ENCODE results near the gene OPRL1.

Gene OPRL1

GRCh38 chr20:64080013-64080812 is at the start of gene OPRL1:
Gene OPRL1, plus strand, starts transcription at chr20:64080082. Its CDS starts 12,639 bp downstream, at chr20:64092721.
- DNase-seq (ENCODE audit: low read depth in 2 of 2) = no peak

- no peak for DNase-seq (ENCODE audit: low read depth in 2 of 2)
Measured at GRCh38 chr20:64030371-64031134, 49.3 kb upstream of the OPRL1 start.

GRCh38 chr20:64031822-64032314 is 48.0 kb upstream of the OPRL1 start:
- DNase-seq (ENCODE audit: low read depth in 2 of 2) = no peak

GRCh38 chr20:64032706-64033624 is 46.9 kb upstream of the OPRL1 start:
- no peak for DNase-seq (ENCODE audit: low read depth in 2 of 2)

DNA sequence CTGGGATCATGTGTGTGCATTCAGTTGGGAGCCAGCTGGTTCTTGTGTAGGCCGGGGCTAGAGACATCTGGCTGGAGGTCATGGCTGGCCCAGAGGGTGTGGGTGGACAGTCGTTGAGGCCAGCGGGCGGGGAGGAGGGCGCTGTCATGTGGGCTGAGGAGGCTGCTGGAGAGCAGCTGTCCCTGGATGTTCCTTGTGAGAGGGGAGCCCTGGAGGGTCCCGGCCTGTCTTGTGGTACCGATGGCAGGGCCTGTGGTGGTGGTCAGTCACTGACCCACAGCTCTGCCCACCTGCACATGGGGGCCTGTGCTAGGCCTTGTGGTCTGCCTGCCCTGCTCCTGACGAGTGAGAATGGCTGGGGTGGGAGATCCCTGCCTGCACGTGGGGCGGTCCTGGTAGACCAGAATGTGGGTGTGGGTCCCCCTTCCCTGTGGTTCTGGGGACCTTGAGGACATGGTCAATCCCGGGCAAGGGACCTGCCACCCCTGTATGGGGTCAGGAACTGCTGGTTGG is 45.8 kb upstream of the OPRL1 start:
- DNase-seq (ENCODE audit: low read depth in 2 of 2) = no peak

DNA sequence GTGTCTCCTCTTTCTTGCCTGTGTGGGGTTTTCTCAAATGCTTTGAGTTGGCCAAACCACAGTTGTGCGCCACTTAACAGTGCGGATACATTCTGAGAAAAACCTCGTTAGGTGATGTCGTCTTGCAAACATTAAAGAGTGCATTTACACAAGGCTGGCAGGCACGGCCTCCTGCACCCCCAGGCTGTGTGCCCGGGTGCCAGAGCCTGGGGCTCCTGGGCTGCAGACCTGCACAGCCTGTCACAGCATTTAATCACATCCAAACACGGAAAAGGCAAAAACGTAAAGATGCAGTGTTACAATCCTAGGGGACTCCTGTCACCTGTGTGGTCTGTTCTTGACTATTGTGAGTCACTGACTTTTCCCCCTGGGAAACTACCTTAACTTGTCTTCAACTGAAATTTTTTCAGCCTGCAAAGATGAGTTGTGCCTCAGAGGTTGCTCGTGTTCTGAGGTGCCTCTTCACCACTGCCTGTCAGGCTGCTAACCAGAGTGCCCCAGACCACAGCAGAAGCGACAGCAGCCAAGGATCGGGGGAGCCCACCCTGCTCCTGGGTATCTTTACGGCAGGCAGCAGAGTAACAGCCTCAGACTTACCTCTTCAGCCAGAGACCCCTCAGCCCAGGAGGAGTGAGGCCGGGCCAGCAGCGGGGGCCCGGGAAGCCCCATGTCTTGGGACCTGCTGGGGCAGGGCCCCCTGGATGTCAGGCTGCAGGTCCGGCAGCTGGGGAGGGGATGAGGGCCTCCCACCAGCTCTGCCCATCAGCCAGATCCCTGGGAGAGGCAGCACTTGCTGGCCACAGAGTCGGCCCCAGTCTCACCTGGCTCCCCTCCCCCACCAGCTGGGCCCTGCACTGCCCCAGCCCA is 44.6 kb upstream of the OPRL1 start:
- peak; percentile 38 to 52 for DNase-seq (ENCODE audit: low read depth in 2 of 2)

DNA sequence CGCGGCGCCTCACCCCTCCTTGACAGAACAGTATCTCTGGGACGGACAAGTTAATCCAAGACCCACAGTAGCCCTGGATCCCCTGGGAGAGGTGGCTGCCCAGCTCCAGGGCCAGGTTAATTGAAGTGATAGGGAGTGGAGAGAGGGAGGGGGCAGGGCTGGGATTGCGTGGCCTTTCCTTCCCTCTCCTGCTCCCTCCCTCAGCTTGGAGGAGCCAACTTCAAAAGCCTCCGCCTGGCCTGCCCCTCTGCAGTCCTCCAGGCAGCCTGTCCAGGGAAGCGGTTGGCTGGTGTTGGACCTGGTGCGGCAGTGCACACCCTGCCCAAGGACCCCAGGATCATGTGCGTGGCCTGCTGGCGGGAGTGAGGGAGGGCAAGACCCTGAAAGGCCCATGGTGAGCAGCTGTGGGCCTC is 43.9 kb upstream of the OPRL1 start, which contains the start of gene C20orf204:
TSS of gene C20orf204 (plus strand) at position 250 of the 413 bp plus-strand sequence. CDS start at position 392, 142 bp downstream.
- no peak for DNase-seq (ENCODE audit: low read depth in 2 of 2)

- DNase-seq (ENCODE audit: low read depth in 2 of 2) = peak; percentile 35 to 46
Measured at GRCh38 chr20:64036346-64037198, 43.3 kb upstream of the OPRL1 start.

DNA sequence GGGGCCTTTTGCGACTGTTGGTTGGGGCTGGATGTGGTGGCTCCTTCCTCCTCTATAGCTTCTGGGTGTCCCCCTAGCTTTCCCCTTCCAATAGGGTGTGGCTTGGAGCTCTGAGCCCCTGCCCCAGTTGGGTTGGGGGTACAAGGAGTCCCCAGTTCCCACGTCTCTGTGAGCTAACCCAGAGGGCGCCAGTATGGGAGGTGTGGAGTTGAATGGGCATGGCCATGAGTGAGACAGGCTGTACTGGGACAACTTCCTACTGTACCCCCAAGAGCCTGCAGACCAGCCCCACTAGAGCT is 42.7 kb upstream of the OPRL1 start:
- DNase-seq (ENCODE audit: low read depth in 2 of 2) = no peak

GRCh38 chr20:64037498-64038213 is 42.2 kb upstream of the OPRL1 start:
- no peak for DNase-seq (ENCODE audit: low read depth in 2 of 2)

GRCh38 chr20:64038224-64038564 is 41.7 kb upstream of the OPRL1 start:
- no peak for DNase-seq (ENCODE audit: low read depth in 2 of 2)

DNA sequence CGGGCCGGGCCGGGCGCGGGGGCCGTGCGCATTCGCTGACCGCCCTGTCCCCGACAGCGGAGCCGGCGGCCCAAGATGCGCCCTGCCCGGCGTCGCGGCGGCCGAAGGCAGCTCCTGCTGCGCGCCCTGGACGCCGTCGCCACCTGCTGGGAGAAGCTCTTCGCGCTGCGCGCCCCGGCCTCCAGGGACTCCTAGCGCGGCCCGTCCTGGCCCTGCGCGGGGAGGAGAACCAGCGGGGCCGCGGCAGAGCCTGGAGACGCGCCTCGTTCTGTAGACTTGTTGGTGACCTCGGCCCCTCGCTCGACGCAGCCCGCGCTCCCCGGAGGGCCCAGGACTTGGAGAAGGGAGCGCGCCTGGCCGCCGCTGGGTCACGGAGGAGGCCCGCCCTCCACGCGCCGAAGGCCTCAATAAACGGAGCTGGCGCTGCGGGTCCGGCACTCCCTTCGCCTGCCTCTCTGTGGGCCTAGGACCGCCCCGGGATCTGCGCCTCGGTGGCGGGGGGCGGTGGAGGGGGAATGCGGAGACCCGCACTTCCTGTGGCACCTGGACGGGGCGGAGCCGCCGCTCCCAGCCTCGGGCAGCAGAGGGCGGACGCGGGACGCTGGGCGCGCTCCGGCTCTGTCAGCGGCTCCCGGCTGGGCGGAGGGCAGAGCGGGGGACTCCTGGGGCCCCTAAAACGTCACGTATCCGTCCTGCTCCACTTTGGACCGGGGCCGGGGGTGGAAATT is 41.2 kb upstream of the OPRL1 start:
- DNase-seq (ENCODE audit: low read depth in 2 of 2) = peak; percentile 69 to 73

- no peak for DNase-seq (ENCODE audit: low read depth in 2 of 2)
Measured at GRCh38 chr20:64039293-64040160, 40.4 kb upstream of the OPRL1 start.

GRCh38 chr20:64040231-64041039 is 39.4 kb upstream of the OPRL1 start:
- DNase-seq (ENCODE audit: low read depth in 2 of 2) = no peak

DNA sequence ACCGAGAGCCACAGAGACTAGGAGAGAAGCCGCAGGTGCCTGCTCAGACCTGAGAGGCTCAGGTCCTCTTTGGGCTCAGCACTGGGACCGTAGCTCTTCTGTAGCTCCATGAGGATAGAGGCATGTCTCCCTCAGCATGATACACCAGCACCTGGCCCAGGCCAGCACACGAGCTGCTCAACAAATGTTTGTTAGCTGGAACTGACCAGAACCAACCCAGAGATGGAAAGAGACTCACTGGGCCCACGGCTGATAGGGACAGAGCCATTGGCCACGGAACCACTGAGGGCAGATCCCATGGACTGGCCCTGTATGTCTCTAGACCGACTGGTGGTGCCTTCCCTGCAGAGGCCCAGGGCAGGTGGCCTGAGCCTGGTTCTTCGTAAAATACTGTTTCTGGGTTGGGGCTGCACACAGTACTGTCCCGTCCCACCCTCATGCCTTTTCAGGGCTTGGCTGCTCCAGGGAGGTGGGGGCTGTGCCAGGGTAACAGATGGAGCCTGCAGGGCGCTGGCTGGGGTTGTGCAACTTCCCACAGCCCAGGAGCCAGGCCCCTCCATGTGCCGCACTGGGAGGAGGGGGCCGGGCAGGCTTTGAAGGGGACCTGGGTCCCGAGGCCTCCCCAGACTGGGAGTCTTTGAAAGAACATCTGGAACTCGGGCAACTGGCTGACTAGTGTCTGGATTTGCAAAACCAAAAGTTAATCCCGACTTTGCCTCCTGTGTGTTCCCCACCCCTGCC is 38.7 kb upstream of the OPRL1 start:
- no peak for DNase-seq (ENCODE audit: low read depth in 2 of 2)

DNA sequence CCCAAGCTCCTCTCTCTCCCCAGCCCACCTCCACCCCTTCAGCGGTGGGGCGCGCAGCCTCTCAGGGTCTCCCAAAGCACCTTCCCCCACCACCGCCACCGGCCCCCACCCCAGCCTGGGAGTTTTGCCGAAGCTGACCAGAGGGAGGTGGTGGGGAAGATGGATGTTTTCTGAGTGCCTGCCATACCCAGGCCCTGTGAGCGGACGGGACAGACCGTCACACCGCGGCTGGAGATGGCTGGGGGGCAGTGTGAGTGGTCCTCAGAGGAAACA is 38.2 kb upstream of the OPRL1 start:
- no peak for DNase-seq (ENCODE audit: low read depth in 2 of 2)

All from stimulated activated CD8-positive, alpha-beta memory T cell treated with anti-CD3 and anti-CD28 coated beads, Interleukin-15, amount 100 ng/mL, for 48 hours (primary cell).